K562 (cell line): ENCODE results near the gene CD4. TPM values are rescaled to one million over a fixed set of nuclear protein-coding genes. Genes with fewer than 3 reads are reported as not detected.

Experiments used
- ATAC-seq: fragments of 200-7000 bp; cut with Tn5 transposase; 3 replicates; pipeline ENCODE4 v1.9.1; 2020; ENCODE audit warnings: moderate library complexity
- BruUV-seq: library from RNA; stranded (reverse); fragments of 400-500 nt; replicated peaks from 2 replicates; lab custom pipeline; 2021; lab: Mats Ljungman, UMichigan
- CTCF ChIA-PET: fragments of 300-600 bp; formaldehyde crosslinking; extraction: SDS; loops from one replicate; lab custom pipeline; 2021; ENCODE audit warnings: low intra/inter-chr PET ratio; lab: Yijun Ruan, JAX
- POLR2A ChIA-PET: fragments of 300-600, 350-650 bp; sonication (Branson Sonifier 250); formaldehyde crosslinking; extraction: SDS; loops from one replicate; lab custom pipeline; 2021; ENCODE audit warnings: antibody characterized with exemption, inconsistent platforms; lab: Yijun Ruan, JAX
- DNase-seq, 4 experiments: peaks; one replicate each; pipeline versions ENCODE4 v3.0.0 to v3.0.0-alpha.2; 2011 to 2018; ENCODE audit warnings: low spot score in 3 of 4, mixed read lengths in 3 of 4; ENCODE audit errors: extremely low read depth in 1 of 4
- FAIRE-seq: peaks from 2 replicates; lab custom pipeline; 2011; peaks lifted over from hg19 to GRCh38; lab: Jason Lieb, UNC
- H2AFZ ChIP-seq: 2 replicates; pipeline ENCODE4 v1.6.0; 2011; ENCODE audit warnings: low read depth, low read length, control low read depth, inconsistent platforms
- H3K27ac ChIP-seq: fragments of 200-600 bp; 3 replicates; pipeline ENCODE4 v1.8.0; 2011; ENCODE audit warnings: low read depth, mild to moderate bottlenecking, control low read depth, inconsistent platforms, low read length, moderate library complexity, mixed read lengths; ENCODE audit errors: extremely low read depth
- H3K27me3 ChIP-seq, 2 experiments: fragments of 300-600 bp in 1 of 2; 2 replicates in 1 of 2; 3 replicates in 1 of 2; pipeline versions ENCODE4 v1.6.0 to v1.8.0; 2011; ENCODE audit warnings: inconsistent platforms in 2 of 2, low read length in 2 of 2, mild to moderate bottlenecking in 1 of 2, mixed read lengths in 1 of 2, moderate library complexity in 1 of 2; ENCODE audit not compliant: control insufficient read depth in 2 of 2, insufficient read depth in 2 of 2
- H3K36me3 ChIP-seq: fragments of 300-600 bp; 3 replicates; pipeline ENCODE4 v1.8.0; 2011; ENCODE audit warnings: mild to moderate bottlenecking, low read length, inconsistent platforms; ENCODE audit not compliant: control insufficient read depth, insufficient read depth
- H3K4me1 ChIP-seq, 2 experiments: fragments of 200-600 bp in 1 of 2; replicated peaks in 1 of 2; 2 replicates in 1 of 2; 3 replicates in 1 of 2; pipeline versions ENCODE4 v1.5.1 to v1.8.0; 2011; ENCODE audit warnings: inconsistent platforms in 2 of 2, low read length in 2 of 2, mild to moderate bottlenecking in 1 of 2, mixed read lengths in 1 of 2, moderate library complexity in 1 of 2; ENCODE audit not compliant: control insufficient read depth in 2 of 2, insufficient read depth in 2 of 2
- H3K4me2 ChIP-seq: 2 replicates; pipeline ENCODE4 v1.6.1; 2011; ENCODE audit warnings: low read length, control low read depth, inconsistent platforms, mixed read lengths; ENCODE audit not compliant: insufficient read depth
- H3K4me3 ChIP-seq: fragments of 200-600 bp; sonication (generic), shearing (Covaris generic); 2 replicates; pipeline ENCODE4 v1.5.1; 2016; ENCODE audit warnings: control low read depth, inconsistent platforms
- H3K79me2 ChIP-seq: fragments of 200-600 bp; 3 replicates; pipeline ENCODE4 v1.8.0; 2011; ENCODE audit warnings: low read length, inconsistent platforms; ENCODE audit not compliant: control insufficient read depth, insufficient read depth
- H3K9ac ChIP-seq, 2 experiments: 2 replicates each; pipeline versions ENCODE4 v1.6.0 to v1.6.1; 2011; ENCODE audit warnings: low read depth in 2 of 2, low read length in 2 of 2, control low read depth in 1 of 2, inconsistent platforms in 1 of 2, mild to moderate bottlenecking in 1 of 2, mixed read lengths in 1 of 2; ENCODE audit not compliant: insufficient read depth in 1 of 2
- H3K9me1 ChIP-seq: one replicate; pipeline ENCODE4 v1.6.0; 2011; ENCODE audit warnings: inconsistent platforms, mild to moderate bottlenecking, low read length, moderate library complexity; ENCODE audit not compliant: control insufficient read depth, insufficient read depth
- H3K9me3 ChIP-seq: replicated peaks from 2 replicates; pipeline ENCODE4 v1.5.1; 2011; ENCODE audit warnings: low read depth, low read length, inconsistent platforms; ENCODE audit not compliant: control insufficient read depth, insufficient read depth
- H4K20me1 ChIP-seq: replicated peaks from 2 replicates; pipeline ENCODE4 v1.6.1; 2011; ENCODE audit warnings: low read length, inconsistent platforms, mixed read lengths; ENCODE audit not compliant: control insufficient read depth, insufficient read depth
- ADNP ChIP-seq: fragments of 200-800 bp; sonication (Bioruptor generic); IDR thresholded peaks from 2 replicates; pipeline ENCODE4 v1.6.1; 2016; ENCODE audit warnings: missing genetic modification characterization, missing compliant biosample characterization
- CC2D1A ChIP-seq: fragments of 450-650 bp; IDR thresholded peaks from 2 replicates; pipeline ENCODE4 v1.6.1; 2017; ENCODE audit warnings: mild to moderate bottlenecking
- CHD1 ChIP-seq: fragments of 200-600 bp; sonication (generic); IDR thresholded peaks from one replicate; pipeline ENCODE4 v1.6.1; 2012; ENCODE audit warnings: mild to moderate bottlenecking, moderate library complexity, low read length, inconsistent platforms
- ESRRB ChIP-seq: fragments of 250-450 bp; sonication (Bioruptor Pico); IDR thresholded peaks from 2 replicates; pipeline ENCODE4 v1.5.0; 2020; ENCODE audit warnings: mild to moderate bottlenecking, moderate library complexity, borderline replicate concordance
- FOXM1 ChIP-seq, 2 experiments: fragments of 450-650 bp in 1 of 2; sonication (generic) in 1 of 2; formaldehyde crosslinking in 1 of 2; IDR thresholded peaks; 2 replicates each; pipeline versions ENCODE4 v1.6.1 to v1.9.0; 2017 to 2022; ENCODE audit warnings: low read depth in 2 of 2, mild to moderate bottlenecking in 2 of 2, missing genetic modification reagents in 1 of 2, moderate library complexity in 1 of 2
- HNRNPLL ChIP-seq: fragments of 200-400 bp; formaldehyde crosslinking; IDR thresholded peaks from 2 replicates; pipeline ENCODE4 v1.6.1; 2017; ENCODE audit warnings: low read length, low read depth, mild to moderate bottlenecking; ENCODE audit not compliant: poor library complexity, severe bottlenecking
- LARP7 ChIP-seq: fragments of 450-650 bp; IDR thresholded peaks from 2 replicates; pipeline ENCODE4 v1.6.1; 2016
- NR1H2 ChIP-seq: sonication (generic); formaldehyde crosslinking; IDR thresholded peaks from 2 replicates; pipeline ENCODE4 v1.4.0; 2020; ENCODE audit warnings: mild to moderate bottlenecking, missing genetic modification reagents
- SIN3A ChIP-seq, 2 experiments: fragments of 150-350 bp in 1 of 2; IDR thresholded peaks; 2 replicates each; pipeline ENCODE4 v1.6.1; 2011 to 2016; ENCODE audit warnings: borderline replicate concordance in 2 of 2, low read depth in 2 of 2, low read length in 2 of 2, mild to moderate bottlenecking in 2 of 2, moderate library complexity in 2 of 2; ENCODE audit not compliant: control insufficient read depth in 1 of 2
- TBP ChIP-seq: optimal IDR thresholded peaks from 2 replicates; pipeline ENCODE3; 2011; ENCODE audit warnings: low read depth, low read length, improper control_type of control experiment
- ZC3H11A ChIP-seq: IDR thresholded peaks from 2 replicates; pipeline ENCODE4 v1.6.1; 2012; ENCODE audit warnings: low read depth, low read length, improper control_type of control experiment
- ZNF197 ChIP-seq: fragments of 200-800 bp; sonication (Bioruptor generic); IDR thresholded peaks from 2 replicates; pipeline ENCODE4 v1.6.1; 2016; ENCODE audit warnings: low read depth, missing genetic modification characterization, missing compliant biosample characterization
- ZNF764 ChIP-seq: fragments of 250-450 bp; sonication (Bioruptor Pico); IDR thresholded peaks from 2 replicates; pipeline ENCODE4 v1.4.0; 2020; ENCODE audit warnings: low read depth, mild to moderate bottlenecking, moderate library complexity
- WGBS: fragments of 100-300 bp; shearing (Covaris generic); methylation state at CpG from one replicate; pipeline ENCODE4 v1.1.6; 2016; ENCODE audit warnings: low coverage, mixed read lengths; ENCODE audit not compliant: insufficient coverage; ENCODE audit errors: missing lambda C conversion rate; 5-methylcytosine and 5-hydroxymethylcytosine counted together
- in situ Hi-C: fragments of 300-500 bp; cut with MboI; formaldehyde crosslinking; loops from 4 replicates; pipeline ENCODE4 v1.15.0; 2018; ENCODE audit warnings: inconsistent platforms, mixed read lengths
- intact Hi-C: fragments of 100-400 bp; cut with micrococcal nuclease; formaldehyde crosslinking; loops from 2 replicates; pipeline ENCODE4 v1.14.2; 2022
- polyA plus RNA-seq, 8 experiments: library from polyadenylated mRNA; depleted of rRNA in 4 of 8; stranded (reverse) in 5 of 8; unstranded in 3 of 8; fragments of >200 nt; fragmentation: Nextera tagmentation in 2 of 8; fragmentation: Illumina TruSeq in 1 of 8; extraction: Ambion mirVana in 2 of 8; extraction: Trizol in 1 of 8; gene quantifications; 2 replicates each; pipeline versions ENCODE4 v1.2.1 to v1.2.3, GENCODE V29; 2011 to 2014; ENCODE audit warnings: inconsistent platforms in 1 of 8, missing spikeins in 1 of 8
- total RNA-seq, 7 experiments: library from RNA; depleted of rRNA in 6 of 7; stranded (reverse); fragments of >200 nt in 6 of 7; fragmentation: Illumina TruSeq in 2 of 7; extraction: Trizol in 2 of 7; gene quantifications; 2 replicates each; pipeline versions ENCODE4 v1.2.1 to v1.2.3, GENCODE V29; 2011 to 2021; ENCODE audit warnings: low replicate concordance in 1 of 7
- TF ChIP-seq, protein P1 (sequence below): fragments of 250-450 bp; sonication (Bioruptor Pico); IDR thresholded peaks from 2 replicates; pipeline ENCODE4 v1.8.0; 2021; ENCODE audit warnings: moderate library complexity, mild to moderate bottlenecking, inconsistent platforms
- TF ChIP-seq, protein P2 (sequence below): fragments of 250-450 bp; sonication (Bioruptor Pico); IDR thresholded peaks from 2 replicates; pipeline ENCODE4 v1.9.0; 2021; ENCODE audit warnings: mild to moderate bottlenecking
- TF ChIP-seq, protein P3 (sequence below): IDR thresholded peaks from 2 replicates; pipeline ENCODE4 v1.6.1; 2012; ENCODE audit warnings: low read depth, low read length, improper control_type of control experiment, borderline replicate concordance
- TF ChIP-seq, protein P4 (sequence below): sonication (generic); formaldehyde crosslinking; IDR thresholded peaks from 2 replicates; pipeline ENCODE4 v1.4.0; 2020; ENCODE audit warnings: mild to moderate bottlenecking, missing genetic modification reagents

CD4 gene
- total and polyA plus RNA-seq, 9 of the 15 experiments (the other 6 are each of a cell fraction or from before 2014, with no cell fraction given), result 0.06 to 0.27 (median 0.09) TPM; not detected in 5

DNA sequence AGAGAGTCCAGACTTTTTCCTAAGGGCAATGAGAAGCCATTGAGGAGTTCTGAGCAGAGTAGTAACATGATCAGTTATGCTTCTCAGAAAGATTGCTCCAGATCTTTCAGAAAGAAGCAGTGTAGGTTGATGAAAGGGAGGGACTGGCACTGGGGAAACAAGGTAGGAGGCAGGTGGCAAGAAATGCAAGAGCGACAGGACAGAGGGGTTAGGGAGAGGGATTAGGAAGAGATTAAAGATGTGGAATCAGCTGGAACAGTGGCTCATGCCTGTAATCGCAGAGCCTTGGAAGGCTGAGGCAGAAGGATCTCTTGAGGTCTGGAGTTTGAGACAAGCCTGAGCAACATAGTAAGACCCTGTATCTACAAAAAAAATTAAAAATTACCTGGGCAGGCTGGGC is 58.3 kb downstream of the CD4 start:
- no TSS peak for BruUV-seq
- H3K9me1 ChIP-seq, result no peaks in the 10 kb centered on the region
- ChIA-PET CTCF (no interaction called here), POLR2A (interaction anchor here (1.0 to 1.7 kb wide), 2 partner anchors 13 to 96 kb away, joined by 4 to 5 read pairs; partner anchors contain the start of gene RNU7-1)
- FAIRE-seq (no peak), DNase-seq (no peak), ATAC-seq (no peak)
- H3K79me2 ChIP-seq, result peaks cover 27% of the 10 kb centered on the region
- in situ Hi-C loops (no loop called here), intact Hi-C loops (no loop called here)
- no peaks in the 10 kb centered on the region for H3K27me3 ChIP-seq
- H3K9me3 ChIP-seq, result no peaks in the 10 kb centered on the region
- H3K4me1 ChIP-seq, result peaks cover 15 to 25% of the 10 kb centered on the region in 2 experiments; a peak in 4 of 5 replicates
- H3K4me3 ChIP-seq, result no peak overlapping the region
- 88% methylated on average over 2 of the region's 2 CpGs for WGBS
- no peak overlapping the region for H3K27ac ChIP-seq
- peaks cover 71% of the 10 kb centered on the region; the same call in 2 of the 3 replicates for H3K36me3 ChIP-seq
- H3K9ac ChIP-seq, result no peak overlapping the region
- H4K20me1 ChIP-seq, result no peaks in the 10 kb centered on the region
- no peak overlapping the region for H3K4me2 ChIP-seq
- H2AFZ ChIP-seq, result no peak overlapping the region
- TF ChIP-seq SIN3A (IDR thresholded peaks at IDR 0.05; ENCODE audit: borderline replicate concordance in 2 of 2, control insufficient read depth in 1 of 2, low read depth in 2 of 2, low read length in 2 of 2) (no peak), TBP (no peak), CC2D1A (no peak), HNRNPLL (no peak), ADNP (tag) (no peak), ZC3H11A (no peak), ESRRB (CRISPR knock-in tag) (no peak), LARP7 (no peak), NR1H2 (CRISPR knock-in tag) (no peak), FOXM1 (IDR thresholded peaks at IDR 0.05; ENCODE audit: low read depth) (no peak), FOXM1 (CRISPR knock-in tag; IDR thresholded peaks at IDR 0.05; ENCODE audit: low read depth) (no peak), ZNF197 (CRISPR knock-in tag) (no peak), ZNF764 (no peak), CHD1 (no peak)
- TF ChIP-seq, protein P1, sequence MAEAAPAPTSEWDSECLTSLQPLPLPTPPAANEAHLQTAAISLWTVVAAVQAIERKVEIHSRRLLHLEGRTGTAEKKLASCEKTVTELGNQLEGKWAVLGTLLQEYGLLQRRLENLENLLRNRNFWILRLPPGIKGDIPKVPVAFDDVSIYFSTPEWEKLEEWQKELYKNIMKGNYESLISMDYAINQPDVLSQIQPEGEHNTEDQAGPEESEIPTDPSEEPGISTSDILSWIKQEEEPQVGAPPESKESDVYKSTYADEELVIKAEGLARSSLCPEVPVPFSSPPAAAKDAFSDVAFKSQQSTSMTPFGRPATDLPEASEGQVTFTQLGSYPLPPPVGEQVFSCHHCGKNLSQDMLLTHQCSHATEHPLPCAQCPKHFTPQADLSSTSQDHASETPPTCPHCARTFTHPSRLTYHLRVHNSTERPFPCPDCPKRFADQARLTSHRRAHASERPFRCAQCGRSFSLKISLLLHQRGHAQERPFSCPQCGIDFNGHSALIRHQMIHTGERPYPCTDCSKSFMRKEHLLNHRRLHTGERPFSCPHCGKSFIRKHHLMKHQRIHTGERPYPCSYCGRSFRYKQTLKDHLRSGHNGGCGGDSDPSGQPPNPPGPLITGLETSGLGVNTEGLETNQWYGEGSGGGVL (CRISPR knock-in tag), result no peak
- TF ChIP-seq, protein P2, sequence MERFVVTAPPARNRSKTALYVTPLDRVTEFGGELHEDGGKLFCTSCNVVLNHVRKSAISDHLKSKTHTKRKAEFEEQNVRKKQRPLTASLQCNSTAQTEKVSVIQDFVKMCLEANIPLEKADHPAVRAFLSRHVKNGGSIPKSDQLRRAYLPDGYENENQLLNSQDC (CRISPR knock-in tag), result no peak
- TF ChIP-seq, protein P3, sequence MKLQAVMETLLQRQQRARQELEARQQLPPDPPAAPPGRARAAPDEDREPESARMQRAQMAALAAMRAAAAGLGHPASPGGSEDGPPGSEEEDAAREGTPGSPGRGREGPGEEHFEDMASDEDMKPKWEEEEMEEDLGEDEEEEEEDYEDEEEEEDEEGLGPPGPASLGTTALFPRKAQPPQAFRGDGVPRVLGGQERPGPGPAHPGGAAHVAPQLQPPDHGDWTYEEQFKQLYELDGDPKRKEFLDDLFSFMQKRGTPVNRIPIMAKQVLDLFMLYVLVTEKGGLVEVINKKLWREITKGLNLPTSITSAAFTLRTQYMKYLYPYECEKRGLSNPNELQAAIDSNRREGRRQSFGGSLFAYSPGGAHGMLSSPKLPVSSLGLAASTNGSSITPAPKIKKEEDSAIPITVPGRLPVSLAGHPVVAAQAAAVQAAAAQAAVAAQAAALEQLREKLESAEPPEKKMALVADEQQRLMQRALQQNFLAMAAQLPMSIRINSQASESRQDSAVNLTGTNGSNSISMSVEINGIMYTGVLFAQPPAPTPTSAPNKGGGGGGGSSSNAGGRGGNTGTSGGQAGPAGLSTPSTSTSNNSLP, result no peak
- TF ChIP-seq, protein P4, sequence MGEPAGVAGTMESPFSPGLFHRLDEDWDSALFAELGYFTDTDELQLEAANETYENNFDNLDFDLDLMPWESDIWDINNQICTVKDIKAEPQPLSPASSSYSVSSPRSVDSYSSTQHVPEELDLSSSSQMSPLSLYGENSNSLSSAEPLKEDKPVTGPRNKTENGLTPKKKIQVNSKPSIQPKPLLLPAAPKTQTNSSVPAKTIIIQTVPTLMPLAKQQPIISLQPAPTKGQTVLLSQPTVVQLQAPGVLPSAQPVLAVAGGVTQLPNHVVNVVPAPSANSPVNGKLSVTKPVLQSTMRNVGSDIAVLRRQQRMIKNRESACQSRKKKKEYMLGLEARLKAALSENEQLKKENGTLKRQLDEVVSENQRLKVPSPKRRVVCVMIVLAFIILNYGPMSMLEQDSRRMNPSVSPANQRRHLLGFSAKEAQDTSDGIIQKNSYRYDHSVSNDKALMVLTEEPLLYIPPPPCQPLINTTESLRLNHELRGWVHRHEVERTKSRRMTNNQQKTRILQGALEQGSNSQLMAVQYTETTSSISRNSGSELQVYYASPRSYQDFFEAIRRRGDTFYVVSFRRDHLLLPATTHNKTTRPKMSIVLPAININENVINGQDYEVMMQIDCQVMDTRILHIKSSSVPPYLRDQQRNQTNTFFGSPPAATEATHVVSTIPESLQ (CRISPR knock-in tag), result no peak
